Hepatocyte (in vitro differentiated cells): ENCODE measurements around the gene UBXN2A. TPM values are rescaled to one million over a fixed set of nuclear protein-coding genes. Genes with fewer than 3 reads are reported as not detected.

ENCODE experiments used
- DNase-seq: peaks from one replicate; pipeline ENCODE4 v3.0.0-alpha.2; 2016; ENCODE audit warnings: low spot score
- H2AFZ ChIP-seq: fragments of 200-600 bp; sonication (generic); 2 replicates; pipeline ENCODE4 v1.6.0; 2016; ENCODE audit warnings: antibody characterized with exemption, mild to moderate bottlenecking
- H3K27ac ChIP-seq: fragments of 200-600 bp; sonication (generic); 2 replicates; pipeline ENCODE4 v1.5.1; 2016; ENCODE audit warnings: mild to moderate bottlenecking
- H3K27me3 ChIP-seq: fragments of 200-600 bp; sonication (generic); 2 replicates; pipeline ENCODE4 v1.6.1; 2016
- H3K36me3 ChIP-seq: fragments of 200-600 bp; sonication (generic); replicated peaks from 2 replicates; pipeline ENCODE4 v1.5.1; 2016; ENCODE audit warnings: low read depth; ENCODE audit not compliant: insufficient read depth
- H3K4me1 ChIP-seq: fragments of 200-600 bp; sonication (generic); 2 replicates; pipeline ENCODE4 v1.5.1; 2016; ENCODE audit warnings: mild to moderate bottlenecking, moderate library complexity; ENCODE audit not compliant: insufficient read depth
- H3K4me2 ChIP-seq: fragments of 200-600 bp; sonication (generic); 2 replicates; pipeline ENCODE4 v1.6.0; 2016
- H3K4me3 ChIP-seq: fragments of 200-600 bp; sonication (generic); 2 replicates; pipeline ENCODE4 v1.5.1; 2016; ENCODE audit warnings: mild to moderate bottlenecking
- H3K79me2 ChIP-seq: fragments of 200-600 bp; sonication (generic); 2 replicates; pipeline ENCODE4 v1.6.0; 2017; ENCODE audit warnings: mild to moderate bottlenecking
- H3K9me2 ChIP-seq: fragments of 200-600 bp; sonication (generic); replicated peaks from 2 replicates; pipeline ENCODE4 v1.6.0; 2017; ENCODE audit warnings: mild to moderate bottlenecking; ENCODE audit not compliant: insufficient read depth
- H3K9me3 ChIP-seq: fragments of 200-600 bp; sonication (generic); 2 replicates; pipeline ENCODE4 v1.5.1; 2016; ENCODE audit warnings: low read depth, mild to moderate bottlenecking
- H4K20me1 ChIP-seq: fragments of 200-600 bp; sonication (generic); 2 replicates; pipeline ENCODE4 v1.6.0; 2016; ENCODE audit warnings: mild to moderate bottlenecking; ENCODE audit not compliant: insufficient read depth, poor library complexity, severe bottlenecking
- EZH2 ChIP-seq: fragments of 200-600 bp; sonication (generic); IDR thresholded peaks from 2 replicates; pipeline ENCODE4 v1.6.1; 2016; ENCODE audit warnings: antibody characterized with exemption, mild to moderate bottlenecking, borderline replicate concordance
- EZH2phosphoT487 ChIP-seq: fragments of 200-600 bp; sonication (generic); IDR thresholded peaks from one replicate; pipeline ENCODE4 v1.6.1; 2018; ENCODE audit warnings: antibody characterized with exemption, mild to moderate bottlenecking, low read depth, moderate library complexity; ENCODE audit not compliant: unreplicated experiment, severe bottlenecking
- WGBS: methylation state at CpG from one replicate; pipeline ENCODE4 v1.1.6; 2016; ENCODE audit warnings: low lambda C conversion rate; ENCODE audit errors: missing lambda C conversion rate; 5-methylcytosine and 5-hydroxymethylcytosine counted together
- polyA plus RNA-seq: library from polyadenylated mRNA; unstranded; fragments of >200 nt; fragmentation: Nextera tagmentation; extraction: Ambion mirVana; gene quantifications from 2 replicates; pipeline ENCODE4 v1.2.1, GENCODE V29; 2016
- total RNA-seq: library from RNA; depleted of rRNA; stranded (reverse); fragments of >200 nt; gene quantifications from 2 replicates; pipeline ENCODE4 v1.2.3, GENCODE V29; 2014
- TF ChIP-seq, protein P1 (sequence below): fragments of 200-600 bp; sonication (generic); IDR thresholded peaks from 2 replicates; pipeline ENCODE4 v1.5.1; 2016; ENCODE audit warnings: antibody characterized with exemption, mild to moderate bottlenecking; ENCODE audit not compliant: poor library complexity

The UBXN2A gene
- total and polyA plus RNA-seq, 2 experiments from 2014 or later = 15.9 to 16.4 TPM

DNA sequence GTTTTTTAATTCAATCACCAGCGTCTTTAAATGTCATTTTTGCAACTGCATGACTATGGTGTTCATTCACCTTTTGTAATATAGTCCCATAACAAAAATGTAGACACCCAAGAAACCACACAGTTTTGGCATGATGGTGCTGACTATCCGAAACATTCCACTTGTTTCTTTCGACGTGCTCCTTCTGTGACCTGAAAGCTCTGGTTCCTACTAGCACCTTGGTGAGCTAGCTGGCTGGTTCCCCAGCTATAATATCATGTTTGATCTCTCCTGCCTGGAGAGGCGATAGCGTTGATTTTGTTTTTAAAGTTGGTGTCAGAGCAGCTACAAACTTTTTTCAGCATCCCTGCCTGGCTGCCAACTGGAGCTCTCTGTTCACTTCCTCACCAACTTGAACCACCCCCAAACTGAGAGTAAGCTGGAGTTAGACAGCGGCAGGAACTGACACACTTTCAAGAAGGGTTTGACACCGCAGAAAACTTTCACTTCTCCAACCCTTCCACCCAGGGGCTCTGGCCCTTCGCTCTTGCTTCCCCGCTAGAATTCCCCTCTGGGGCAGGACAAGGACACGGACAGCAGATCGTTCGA is 14.5 kb upstream of the UBXN2A start:
- Histone ChIP-seq H3K27ac (peak overlapping the region; percentile 99), H4K20me1 (peaks cover 38% of the 10 kb centered on the region), H3K4me3 (peak overlapping the region; percentile 85), H3K27me3 (no peaks in the 10 kb centered on the region), H3K4me2 (peak overlapping the region; percentile 79), H3K9me3 (no peaks in the 10 kb centered on the region), H3K36me3 (no peaks in the 10 kb centered on the region), H2AFZ (peak overlapping the region; percentile 86), H3K4me1 (peaks cover 18% of the 10 kb centered on the region), H3K79me2 (peaks cover 75% of the 10 kb centered on the region), H3K9me2 (no peaks in the 10 kb centered on the region)
- TF ChIP-seq EZH2 (no peak), EZH2phosphoT487 (no peak)
- TF ChIP-seq, protein P1, sequence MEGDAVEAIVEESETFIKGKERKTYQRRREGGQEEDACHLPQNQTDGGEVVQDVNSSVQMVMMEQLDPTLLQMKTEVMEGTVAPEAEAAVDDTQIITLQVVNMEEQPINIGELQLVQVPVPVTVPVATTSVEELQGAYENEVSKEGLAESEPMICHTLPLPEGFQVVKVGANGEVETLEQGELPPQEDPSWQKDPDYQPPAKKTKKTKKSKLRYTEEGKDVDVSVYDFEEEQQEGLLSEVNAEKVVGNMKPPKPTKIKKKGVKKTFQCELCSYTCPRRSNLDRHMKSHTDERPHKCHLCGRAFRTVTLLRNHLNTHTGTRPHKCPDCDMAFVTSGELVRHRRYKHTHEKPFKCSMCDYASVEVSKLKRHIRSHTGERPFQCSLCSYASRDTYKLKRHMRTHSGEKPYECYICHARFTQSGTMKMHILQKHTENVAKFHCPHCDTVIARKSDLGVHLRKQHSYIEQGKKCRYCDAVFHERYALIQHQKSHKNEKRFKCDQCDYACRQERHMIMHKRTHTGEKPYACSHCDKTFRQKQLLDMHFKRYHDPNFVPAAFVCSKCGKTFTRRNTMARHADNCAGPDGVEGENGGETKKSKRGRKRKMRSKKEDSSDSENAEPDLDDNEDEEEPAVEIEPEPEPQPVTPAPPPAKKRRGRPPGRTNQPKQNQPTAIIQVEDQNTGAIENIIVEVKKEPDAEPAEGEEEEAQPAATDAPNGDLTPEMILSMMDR = no peak
- 2% methylated on average over 13 of the region's 13 CpGs for WGBS
- DNase-seq = peak; percentile 67

DNA sequence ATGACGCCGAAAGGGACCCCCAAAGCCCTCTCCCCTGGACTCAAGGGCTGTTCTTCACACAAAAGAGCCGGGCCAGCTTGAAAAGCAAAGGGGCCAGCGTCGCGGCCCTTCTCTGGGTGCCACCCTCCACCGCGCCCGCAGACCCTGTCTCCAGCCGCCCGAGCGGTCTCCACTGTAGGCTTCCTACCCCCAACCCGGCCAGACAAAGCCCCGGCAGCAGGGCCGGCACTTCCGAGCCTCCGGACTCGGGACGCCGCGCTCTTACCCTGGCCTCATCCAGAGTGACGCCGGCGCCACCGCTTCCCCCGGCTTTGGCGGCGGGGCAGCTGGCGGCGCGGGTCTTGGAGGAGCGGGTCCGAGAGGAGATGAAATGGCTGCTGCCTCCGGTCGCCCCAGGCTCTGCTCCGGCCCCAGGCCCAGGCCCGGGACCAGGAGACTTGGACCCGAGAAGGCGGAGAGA is 13.9 kb upstream of the UBXN2A start:
- TF ChIP-seq, protein P1 = no peak
- TF ChIP-seq EZH2phosphoT487 (no peak), EZH2 (no peak)
- H3K27ac ChIP-seq = peak overlapping the region; percentile 99
- peaks cover 70% of the 10 kb centered on the region for H3K79me2 ChIP-seq
- H3K9me2 ChIP-seq = no peaks in the 10 kb centered on the region
- H3K27me3 ChIP-seq = no peaks in the 10 kb centered on the region
- H4K20me1 ChIP-seq = peaks cover 35% of the 10 kb centered on the region
- peak overlapping the region; percentile 86 for H2AFZ ChIP-seq
- H3K4me3 ChIP-seq = peak overlapping the region; percentile 85
- under 1% methylated on average over 39 of the region's 39 CpGs for WGBS
- no peaks in the 10 kb centered on the region for H3K36me3 ChIP-seq
- H3K4me1 ChIP-seq = peaks cover 18% of the 10 kb centered on the region
- no peak for DNase-seq
- no peaks in the 10 kb centered on the region for H3K9me3 ChIP-seq
- H3K4me2 ChIP-seq = peak overlapping the region; percentile 79

DNA sequence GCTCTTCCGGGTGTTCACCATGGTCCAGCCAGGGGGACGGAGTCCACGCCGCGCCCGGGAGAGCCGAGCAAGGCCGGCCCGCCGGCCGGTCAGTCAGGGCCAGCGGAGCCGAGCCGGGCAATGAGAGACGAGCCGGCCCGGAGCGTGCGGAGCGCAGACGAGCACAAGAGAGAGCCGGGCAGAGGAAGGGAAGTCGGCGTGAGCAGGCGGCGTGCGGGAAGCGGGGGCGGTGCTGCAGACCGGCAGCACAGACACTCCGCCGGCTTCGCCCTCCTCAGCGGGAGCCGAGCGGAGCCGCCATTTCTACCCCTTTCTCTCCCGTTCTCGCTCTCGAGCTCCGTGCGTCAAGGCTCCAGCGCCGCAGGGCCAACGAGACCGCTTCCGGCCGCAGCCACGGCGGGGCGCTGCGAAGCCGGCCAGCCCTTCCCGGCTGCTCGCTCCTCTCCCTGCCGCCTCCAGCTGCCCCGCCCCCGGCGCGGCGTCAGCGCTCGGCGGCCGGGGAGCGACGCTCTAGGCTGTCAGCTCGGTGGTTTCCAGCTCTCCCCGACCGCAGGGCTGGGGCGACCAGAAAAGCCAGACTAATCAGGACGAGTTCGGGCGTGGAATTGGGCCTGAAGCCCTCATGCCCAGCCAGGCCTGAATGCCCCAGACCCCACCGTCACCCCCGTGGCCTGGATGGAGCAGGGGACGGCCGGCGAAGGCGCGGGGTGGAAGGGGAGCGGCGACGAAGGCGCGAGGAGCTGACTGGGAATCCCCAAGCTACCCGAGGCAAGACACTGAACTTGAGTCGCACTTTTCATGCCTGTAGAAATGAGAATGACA is 13.3 kb upstream of the UBXN2A start, which contains the start of gene ATAD2B:
Gene ATAD2B (minus strand): TSS at position 374 of the 822 bp plus-strand sequence. CDS start 353 bp downstream, at position 21.
- H3K9me2 ChIP-seq = no peaks in the 10 kb centered on the region
- peak within 1 kb of the TSS; percentile 86 for H2AFZ ChIP-seq
- peaks cover 63% of the 10 kb centered on the region for H3K79me2 ChIP-seq
- DNase-seq = peak; percentile 98
- peak within 1 kb of the TSS; percentile 80 for H3K4me2 ChIP-seq
- WGBS = under 1% methylated on average over 83 of the region's 88 CpGs
- no peaks in the 10 kb centered on the region for H3K9me3 ChIP-seq
- peak within 1 kb of the TSS; percentile 85 for H3K4me3 ChIP-seq
- H3K27me3 ChIP-seq = no peaks in the 10 kb centered on the region
- TF ChIP-seq, protein P1 = peak; percentile 90
- TF ChIP-seq EZH2phosphoT487 = no peak
- no peaks in the 10 kb centered on the region for H3K36me3 ChIP-seq
- H3K27ac ChIP-seq = peak within 1 kb of the TSS; percentile 99
- H3K4me1 ChIP-seq = peaks cover 18% of the 10 kb centered on the region
- peaks cover 29% of the 10 kb centered on the region for H4K20me1 ChIP-seq
